Fibroblast of gingiva (primary cell): ENCODE data around the gene RARG.

Experiments
- DNase-seq: peaks from one replicate; pipeline ENCODE4 v3.0.0-alpha.2; 2011; ENCODE audit warnings: low read depth

RARG gene

DNA sequence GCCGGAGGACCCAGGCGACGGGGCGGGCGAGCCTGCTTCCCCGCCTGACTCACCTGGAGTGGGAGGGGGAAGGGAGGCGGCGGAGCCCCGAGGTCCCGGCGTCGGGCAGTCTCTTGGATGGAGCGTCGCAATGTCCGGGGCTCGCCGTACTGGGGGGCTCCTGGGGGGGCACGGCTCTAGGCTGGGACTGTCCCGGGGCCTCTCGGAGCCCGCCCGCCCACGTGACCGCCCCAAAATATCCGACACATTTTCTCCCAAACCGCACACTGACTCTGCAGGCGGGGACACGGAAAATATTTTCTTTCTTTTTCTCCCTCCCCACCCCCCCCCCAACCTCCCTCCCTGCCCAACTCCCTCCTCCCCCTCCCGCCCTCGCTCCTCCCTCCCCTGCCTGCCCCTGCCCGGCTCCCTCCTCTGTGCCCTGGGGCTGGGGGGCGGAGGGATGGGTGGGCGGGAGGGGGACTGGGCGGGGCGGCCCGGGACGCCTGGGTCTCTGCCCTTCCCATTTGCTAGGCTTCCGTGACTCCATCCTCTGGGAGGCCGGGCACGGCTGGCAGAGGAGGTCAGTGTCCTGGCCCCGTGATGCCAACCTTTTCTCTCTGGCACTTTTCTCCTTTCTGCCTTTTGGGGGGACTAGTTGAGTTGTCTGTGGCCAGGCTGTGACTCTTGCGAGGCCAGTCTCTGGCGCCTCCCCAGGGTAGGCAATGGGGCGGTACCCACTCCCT, at the start of gene RARG:
Gene RARG (minus strand): TSS at position 289 of the 725 bp plus-strand sequence. CDS start 4,664 bp downstream, outside the sequence.
- DNase-seq: peak; percentile 84

- DNase-seq: no peak
Observed at GRCh38 chr12:53279888-53280498, 48.0 kb upstream of the RARG start.

DNA sequence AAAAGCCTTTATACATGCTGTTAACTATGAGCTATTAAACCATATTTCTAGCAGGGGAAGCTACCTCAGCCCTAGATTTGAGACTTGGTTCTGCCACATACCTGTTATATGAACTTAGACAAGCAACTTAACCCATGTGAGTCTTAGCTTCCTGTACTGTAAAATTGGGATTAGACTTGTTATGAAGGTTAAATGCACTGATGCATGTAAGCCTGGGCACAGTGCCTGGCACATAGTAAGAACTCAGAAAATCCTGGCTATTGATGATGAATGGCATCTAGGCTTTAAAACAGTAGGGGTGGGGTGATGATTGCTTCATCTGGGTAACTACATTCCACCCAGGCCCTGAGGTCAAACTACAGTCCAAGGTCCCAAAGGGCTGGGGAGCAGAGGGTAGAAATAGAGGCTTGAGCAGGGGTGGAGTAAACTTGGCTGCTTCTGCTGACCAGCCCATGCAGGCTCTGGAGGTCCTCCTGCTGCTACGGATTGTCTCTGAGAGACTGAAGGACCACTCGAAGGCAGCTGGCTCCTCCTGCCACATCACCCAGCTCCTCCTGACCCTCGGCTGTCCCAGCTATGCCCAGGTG, 47.4 kb upstream of the RARG start:
- no peak for DNase-seq

- DNase-seq: no peak
Observed at GRCh38 chr12:53277981-53278380, 46.0 kb upstream of the RARG start.

- no peak for DNase-seq
Observed at GRCh38 chr12:53276511-53276910, 44.5 kb upstream of the RARG start.

DNA sequence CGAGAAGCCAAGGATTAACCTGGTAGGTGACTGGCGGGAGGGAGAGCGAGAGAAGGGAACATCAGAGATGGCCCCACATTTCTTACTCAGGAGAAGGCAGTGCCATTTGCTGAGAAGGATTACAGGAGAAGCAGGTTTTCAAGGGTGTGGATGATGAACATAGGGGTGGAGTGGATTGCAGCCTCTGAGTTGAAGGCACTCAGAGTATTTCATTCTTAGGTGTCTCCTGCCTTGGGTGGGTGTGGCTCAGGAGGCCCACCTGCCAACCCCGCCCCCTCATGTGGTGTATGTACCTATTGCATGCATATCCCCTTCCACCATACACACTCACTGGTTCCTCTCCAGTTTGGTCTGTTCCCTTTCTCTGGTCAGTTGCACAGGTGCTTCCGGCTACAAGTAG, 42.4 kb upstream of the RARG start:
- no peak for DNase-seq

GRCh38 chr12:53268630-53269562, 36.9 kb upstream of the RARG start:
- no peak for DNase-seq

DNA sequence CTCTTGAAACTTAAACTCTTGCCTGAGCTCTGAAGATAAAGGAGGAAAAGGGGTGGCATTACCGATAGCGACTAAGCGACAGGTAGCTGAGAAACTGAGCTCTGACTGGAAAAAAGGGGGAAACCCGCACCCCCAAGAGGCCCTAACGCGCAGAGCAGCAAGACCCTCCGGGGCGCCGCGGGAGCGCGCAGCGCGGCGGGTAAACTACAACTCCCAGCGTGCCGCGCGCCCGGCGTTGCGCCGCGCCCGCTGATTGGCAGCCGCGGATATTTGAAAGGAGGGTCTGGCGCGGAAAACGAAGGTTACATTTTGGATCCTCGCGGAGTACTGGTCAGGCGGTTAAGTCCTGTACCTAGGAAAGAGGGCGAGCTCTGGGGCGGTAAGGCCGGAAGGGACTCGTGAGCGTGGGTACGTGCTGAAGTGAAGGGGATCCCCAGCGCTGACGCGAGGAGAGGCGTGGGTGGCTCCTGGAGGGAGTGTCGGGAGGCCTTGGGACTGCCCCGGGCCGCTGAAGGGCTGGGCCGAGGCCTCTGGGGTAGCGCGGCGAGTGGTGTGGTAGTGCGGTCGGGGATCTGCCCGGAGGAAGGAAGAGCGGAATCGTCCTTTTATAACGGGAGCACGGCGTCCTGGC, 36.1 kb upstream of the RARG start, which contains the start of gene ESPL1:
Gene ESPL1 (plus strand): TSS at position 301 of the 631 bp plus-strand sequence. CDS start 468 bp downstream, outside the sequence.
- DNase-seq: peak; percentile 63

- no peak for DNase-seq
Observed at GRCh38 chr12:53267306-53267998, 35.4 kb upstream of the RARG start.

DNA sequence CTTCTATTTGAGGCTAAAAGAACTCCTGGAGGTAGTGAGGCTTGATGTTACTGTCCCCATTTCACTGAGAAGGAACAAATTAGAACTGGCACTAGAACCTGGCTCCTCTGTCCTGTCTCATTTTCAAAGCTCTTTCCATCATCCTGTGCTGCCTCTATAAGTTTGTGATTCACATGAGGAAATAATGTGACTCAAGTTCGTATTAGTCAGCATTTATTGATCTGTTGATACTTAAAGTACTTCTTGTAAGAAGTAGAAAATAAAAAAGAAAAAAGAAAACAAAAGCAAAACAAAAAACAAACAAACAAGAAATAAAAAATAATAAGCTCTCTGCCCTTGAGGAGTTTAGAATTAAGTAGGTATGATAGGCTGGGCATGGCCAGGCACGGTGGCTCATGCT, 33.8 kb upstream of the RARG start:
- DNase-seq: no peak

GRCh38 chr12:53259891-53260290, 27.9 kb upstream of the RARG start:
- DNase-seq: no peak

- no peak for DNase-seq
Observed at GRCh38 chr12:53258541-53259539, 26.8 kb upstream of the RARG start.

GRCh38 chr12:53255996-53256395, 24.0 kb upstream of the RARG start:
- no peak for DNase-seq

- no peak for DNase-seq
Observed at GRCh38 chr12:53254816-53255545, 23.0 kb upstream of the RARG start.

DNA sequence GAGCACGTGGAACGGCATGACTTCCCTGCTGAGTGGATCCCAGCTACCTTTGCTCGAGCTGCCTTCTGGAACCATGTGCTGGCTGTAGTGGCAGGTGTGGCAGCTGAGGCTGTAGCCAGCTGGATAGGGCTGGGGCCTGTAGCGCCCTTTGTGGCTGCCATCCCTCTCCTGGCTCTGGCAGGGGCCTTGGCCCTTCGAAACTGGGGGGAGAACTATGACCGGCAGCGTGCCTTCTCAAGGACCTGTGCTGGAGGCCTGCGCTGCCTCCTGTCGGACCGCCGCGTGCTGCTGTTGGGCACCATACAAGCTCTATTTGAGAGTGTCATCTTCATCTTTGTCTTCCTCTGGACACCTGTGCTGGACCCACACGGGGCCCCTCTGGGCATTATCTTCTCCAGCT, 21.3 kb upstream of the RARG start:
- DNase-seq: no peak

GRCh38 chr12:53252349-53252916, 20.4 kb upstream of the RARG start:
- peak; percentile 26 for DNase-seq

GRCh38 chr12:53251477-53252348, 19.7 kb upstream of the RARG start:
- DNase-seq: peak; percentile 69

GRCh38 chr12:53245286-53245685, 13.3 kb upstream of the RARG start:
- DNase-seq: no peak
